HepG2 (cell line): ENCODE measurements around the gene KRI1. TPM values are rescaled to one million over a fixed set of nuclear protein-coding genes. Genes with fewer than 3 reads are reported as not detected.
A peak's percentile ranks its signal among the peaks of the same experiment; 100 is the strongest.

Experiments
- ATF1 ChIP-seq: IDR thresholded peaks from 2 replicates; pipeline ENCODE4 v1.6.1; 2016; ENCODE audit warnings: mild to moderate bottlenecking, control low read depth
- CERS6 ChIP-seq: sonication (generic); formaldehyde crosslinking; IDR thresholded peaks from 2 replicates; pipeline ENCODE4 v1.5.0; 2020; ENCODE audit warnings: missing genetic modification reagents
- CREB1 ChIP-seq, 2 experiments: fragments of 450-650 bp in 1 of 2; IDR thresholded peaks; 2 replicates each; pipeline ENCODE4 v1.6.1; 2016 to 2017; ENCODE audit warnings: control low read depth in 1 of 2, mild to moderate bottlenecking in 1 of 2, missing compliant biosample characterization in 1 of 2, missing genetic modification characterization in 1 of 2
- FUBP1 ChIP-seq: sonication (generic); formaldehyde crosslinking; IDR thresholded peaks from 2 replicates; pipeline ENCODE4 v1.5.1; 2020; ENCODE audit warnings: missing genetic modification reagents, mild to moderate bottlenecking, borderline replicate concordance
- GLI4 ChIP-seq: sonication (generic); formaldehyde crosslinking; IDR thresholded peaks from 2 replicates; pipeline ENCODE4 v1.5.1; 2020; ENCODE audit warnings: missing genetic modification reagents, mild to moderate bottlenecking, moderate library complexity, borderline replicate concordance
- GTF2F1 ChIP-seq: fragments of 150-350 bp; IDR thresholded peaks from 2 replicates; pipeline ENCODE4 v1.6.1; 2014; ENCODE audit warnings: low read length
- HDAC1 ChIP-seq: sonication (generic); formaldehyde crosslinking; IDR thresholded peaks from 2 replicates; pipeline ENCODE4 v1.5.1; 2020; ENCODE audit warnings: mild to moderate bottlenecking, missing genetic modification reagents
- HES4 ChIP-seq: sonication (generic); formaldehyde crosslinking; IDR thresholded peaks from 2 replicates; pipeline ENCODE4 v1.9.0; 2021; ENCODE audit warnings: mild to moderate bottlenecking, missing genetic modification reagents, borderline replicate concordance
- MEF2D ChIP-seq: sonication (generic); formaldehyde crosslinking; IDR thresholded peaks from 2 replicates; pipeline ENCODE4 v1.5.1; 2020; ENCODE audit warnings: mild to moderate bottlenecking, missing genetic modification reagents
- MTA1 ChIP-seq: sonication (generic); formaldehyde crosslinking; IDR thresholded peaks from 2 replicates; pipeline ENCODE4 v1.4.0; 2020; ENCODE audit warnings: missing genetic modification reagents, mild to moderate bottlenecking, borderline replicate concordance
- MTF1 ChIP-seq: sonication (generic); formaldehyde crosslinking; IDR thresholded peaks from 2 replicates; pipeline ENCODE4 v1.5.0; 2020; ENCODE audit warnings: missing genetic modification reagents
- MXD4 ChIP-seq: IDR thresholded peaks from 2 replicates; pipeline ENCODE4 v1.6.1; 2016; ENCODE audit warnings: mild to moderate bottlenecking, missing biosample characterization, missing genetic modification reagents
- NFYC ChIP-seq: IDR thresholded peaks from 2 replicates; pipeline ENCODE4 v1.6.1; 2016; ENCODE audit warnings: missing genetic modification reagents, missing compliant biosample characterization
- POLR2G ChIP-seq: fragments of 200-400 bp; formaldehyde crosslinking; IDR thresholded peaks from 2 replicates; pipeline ENCODE4 v1.6.1; 2018; ENCODE audit warnings: mild to moderate bottlenecking, low read depth, low read length, moderate library complexity
- RAD21 ChIP-seq: fragments of 450-650 bp; formaldehyde crosslinking; IDR thresholded peaks from 2 replicates; pipeline ENCODE4 v1.5.0; 2020; ENCODE audit warnings: mild to moderate bottlenecking
- RAD51 ChIP-seq: fragments of 450-650 bp; IDR thresholded peaks from 2 replicates; pipeline ENCODE4 v1.6.1; 2016; ENCODE audit warnings: borderline replicate concordance
- SNAPC5 ChIP-seq: sonication (generic); formaldehyde crosslinking; IDR thresholded peaks from 2 replicates; pipeline ENCODE4 v1.8.1; 2023; ENCODE audit warnings: mild to moderate bottlenecking, missing genetic modification reagents, borderline replicate concordance
- SRY ChIP-seq: sonication (generic); formaldehyde crosslinking; IDR thresholded peaks from 2 replicates; pipeline ENCODE4 v1.8.0; 2022; ENCODE audit warnings: mild to moderate bottlenecking, missing genetic modification reagents
- TEF ChIP-seq: sonication (generic); formaldehyde crosslinking; IDR thresholded peaks from 2 replicates; pipeline ENCODE4 v1.5.0; 2020; ENCODE audit warnings: missing genetic modification reagents
- TFDP1 ChIP-seq: IDR thresholded peaks from 2 replicates; pipeline ENCODE4 v1.6.1; 2016; ENCODE audit warnings: missing compliant biosample characterization, missing genetic modification reagents, borderline replicate concordance
- ZFP37 ChIP-seq: sonication (generic); formaldehyde crosslinking; IDR thresholded peaks from 2 replicates; pipeline ENCODE4 v1.4.0; 2020; ENCODE audit warnings: missing genetic modification reagents, borderline replicate concordance
- ZNF260 ChIP-seq: sonication (generic); formaldehyde crosslinking; IDR thresholded peaks from 2 replicates; pipeline ENCODE4 v1.4.0; 2020; ENCODE audit warnings: missing genetic modification reagents, low read depth, mild to moderate bottlenecking, borderline replicate concordance
- ZSCAN25 ChIP-seq: sonication (generic); formaldehyde crosslinking; IDR thresholded peaks from 2 replicates; pipeline ENCODE4 v1.8.0; 2022; ENCODE audit warnings: mild to moderate bottlenecking, missing genetic modification reagents
- polyA plus RNA-seq, 8 experiments: library from polyadenylated mRNA; depleted of rRNA in 3 of 8; stranded (reverse) in 7 of 8; unstranded in 1 of 8; fragments of >200 nt; fragmentation: Illumina TruSeq in 4 of 8; extraction: Trizol in 4 of 8; gene quantifications; 2 replicates each; pipeline versions ENCODE4 v1.2.1 to v1.2.3, GENCODE V29; 2011 to 2016; ENCODE audit warnings: low read depth in 4 of 8, missing spikeins in 1 of 8, mixed read lengths in 1 of 8; ENCODE audit not compliant: insufficient read depth in 1 of 8
- total RNA-seq, 5 experiments: library from RNA; depleted of rRNA; stranded (reverse); fragments of >200 nt; fragmentation: Illumina TruSeq; extraction: Trizol; gene quantifications; 2 replicates each; pipeline ENCODE4 v1.2.3, GENCODE V29; 2016; ENCODE audit warnings: low read depth in 1 of 5

The KRI1 gene
- total and polyA plus RNA-seq, 2 of the 13 experiments (the other 11 are each of a cell fraction or from before 2014, with no cell fraction given): 9.1 to 11.7 TPM

GRCh38 chr19:10543420-10544241 lies 22.2 kb downstream of the KRI1 start, which contains the start of gene ATG4D (continued):
- TF ChIP-seq MTF1 (no peak), SRY (CRISPR knock-in tag) (no peak), RAD21 (CRISPR knock-in tag) (peak; percentile 24; the same call in 1 of the 2 replicates), ZNF260 (CRISPR knock-in tag) (no peak), MEF2D (CRISPR knock-in tag) (no peak), POLR2G (peak; percentile 74), TEF (CRISPR knock-in tag) (no peak), MTA1 (CRISPR knock-in tag) (0 out of 2 replicates have a peak, but pooled peaks have one; percentile 25), CREB1 (IDR thresholded peaks at IDR 0.05) (no peak), CREB1 (CRISPR knock-in tag; IDR thresholded peaks at IDR 0.05) (no peak), HES4 (CRISPR knock-in tag) (no peak), ZFP37 (CRISPR knock-in tag) (no peak), GLI4 (CRISPR knock-in tag) (peak; percentile 7; the same call in 1 of the 2 replicates), CERS6 (no peak), TFDP1 (CRISPR knock-in tag) (peak; percentile 30; the same call in 1 of the 2 replicates), FUBP1 (CRISPR knock-in tag) (no peak), ATF1 (CRISPR knock-in tag) (no peak), SNAPC5 (no peak), MXD4 (CRISPR knock-in tag) (0 out of 2 replicates have a peak, but pooled peaks have one; percentile 6), RAD51 (no peak), GTF2F1 (no peak), ZSCAN25 (CRISPR knock-in tag) (no peak), HDAC1 (CRISPR knock-in tag) (no peak), NFYC (CRISPR knock-in tag) (no peak)
